CD4-positive, alpha-beta T cell treated with Interferon gamma for 1 hour (primary cell): ENCODE measurements around the gene SLC4A9.

Source experiments
- DNase-seq: peaks from one replicate; pipeline ENCODE4 v3.0.0-alpha.2; 2020

Gene SLC4A9

GRCh38 chr5:140362875-140363630, 3.1 kb downstream of the SLC4A9 start:
- peak; percentile 74 for DNase-seq

- DNase-seq, result no peak
These were observed 3.9 kb downstream of the SLC4A9 start for GRCh38 chr5:140363631-140364471.

DNA sequence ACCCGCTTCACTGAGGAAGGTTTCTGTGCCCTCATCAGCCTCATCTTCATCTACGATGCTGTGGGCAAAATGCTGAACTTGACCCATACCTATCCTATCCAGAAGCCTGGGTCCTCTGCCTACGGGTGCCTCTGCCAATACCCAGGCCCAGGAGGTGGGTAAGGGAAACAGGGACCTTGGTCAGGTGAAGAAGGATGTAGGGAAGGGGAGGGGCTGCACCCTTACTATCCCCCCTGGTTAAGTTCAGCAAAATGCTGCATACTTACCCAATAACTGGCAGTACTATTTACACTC, 4.4 kb downstream of the SLC4A9 start:
- DNase-seq, result no peak

DNA sequence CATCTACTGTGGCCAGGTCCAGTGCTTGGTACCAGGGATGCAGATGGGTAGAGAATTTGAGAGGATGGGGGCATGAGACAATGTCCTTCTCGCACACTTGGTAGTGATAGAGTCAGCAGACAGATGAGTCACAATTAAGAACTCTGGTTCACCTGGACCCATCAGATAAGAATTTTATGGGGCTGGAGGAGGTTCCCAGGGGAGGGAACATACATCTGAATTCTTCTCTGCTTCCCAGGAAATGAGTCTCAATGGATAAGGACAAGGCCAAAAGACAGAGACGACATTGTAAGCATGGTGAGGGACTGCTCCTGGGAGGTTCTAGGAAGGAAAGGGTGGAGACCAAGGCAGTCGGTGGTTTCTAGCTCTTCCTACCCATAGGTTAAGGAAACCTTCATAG, 5.3 kb downstream of the SLC4A9 start:
- no peak for DNase-seq

- DNase-seq, result no peak
These were observed 5.9 kb downstream of the SLC4A9 start for GRCh38 chr5:140365941-140366340.

DNA sequence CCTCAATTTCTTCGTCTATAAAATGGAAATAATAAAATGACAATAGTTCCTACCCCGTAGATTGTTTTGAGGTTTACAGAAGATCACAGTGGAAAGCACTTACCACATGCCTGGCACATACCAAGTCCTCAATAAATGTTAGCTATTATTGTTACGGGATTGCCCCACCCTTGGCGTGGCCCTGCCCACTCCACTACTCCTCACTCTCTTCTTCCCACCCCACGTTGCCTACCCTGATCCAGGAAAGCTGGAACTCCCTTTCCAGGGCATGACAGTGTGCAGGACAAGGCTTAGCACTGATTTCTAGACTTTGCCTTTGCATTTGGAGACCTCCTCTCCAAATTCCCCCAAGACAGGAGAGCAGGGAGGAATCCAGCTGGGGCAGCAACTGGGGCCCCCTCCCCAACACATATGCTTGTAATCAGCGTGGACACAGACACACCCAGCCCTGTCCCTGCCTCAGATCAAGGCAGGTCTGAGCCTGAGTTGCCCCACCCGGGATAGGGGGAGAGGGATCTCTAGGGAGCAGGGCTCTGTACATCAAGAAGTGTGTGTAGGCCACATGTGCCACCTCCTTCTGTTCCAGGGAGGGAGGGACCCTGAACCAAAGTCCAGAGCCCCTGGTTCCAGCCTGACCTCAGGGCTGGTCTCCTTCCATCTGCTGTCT, 6.7 kb downstream of the SLC4A9 start:
- DNase-seq, result no peak

DNA sequence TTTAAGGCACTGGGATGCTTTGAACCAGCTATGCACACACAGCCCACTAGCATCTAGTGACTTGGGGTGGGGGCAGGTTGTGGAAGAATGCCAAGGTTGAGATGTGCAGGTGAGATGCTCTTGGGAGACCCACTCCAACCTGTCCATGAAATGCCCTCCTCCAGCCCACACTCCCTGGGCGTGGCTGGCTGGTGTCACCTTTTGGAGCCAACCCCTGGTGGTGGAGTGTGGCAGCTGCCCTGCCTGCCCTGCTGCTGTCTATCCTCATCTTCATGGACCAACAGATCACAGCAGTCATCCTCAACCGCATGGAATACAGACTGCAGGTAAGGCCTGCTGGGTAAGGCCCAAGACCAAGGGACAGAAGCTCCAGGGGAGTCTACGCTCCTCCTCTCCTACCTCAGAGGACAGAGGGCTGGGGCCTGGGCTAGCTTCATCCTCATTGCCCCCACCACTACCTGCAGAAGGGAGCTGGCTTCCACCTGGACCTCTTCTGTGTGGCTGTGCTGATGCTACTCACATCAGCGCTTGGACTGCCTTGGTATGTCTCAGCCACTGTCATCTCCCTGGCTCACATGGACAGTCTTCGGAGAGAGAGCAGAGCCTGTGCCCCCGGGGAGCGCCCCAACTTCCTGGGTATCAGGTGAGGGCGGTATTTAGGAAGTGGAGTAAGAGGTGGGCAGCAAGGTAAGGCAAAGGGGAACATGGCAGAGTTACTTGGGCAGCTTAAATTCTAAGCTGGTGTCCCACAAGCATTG, 7.4 kb downstream of the SLC4A9 start:
- DNase-seq, result no peak

DNA sequence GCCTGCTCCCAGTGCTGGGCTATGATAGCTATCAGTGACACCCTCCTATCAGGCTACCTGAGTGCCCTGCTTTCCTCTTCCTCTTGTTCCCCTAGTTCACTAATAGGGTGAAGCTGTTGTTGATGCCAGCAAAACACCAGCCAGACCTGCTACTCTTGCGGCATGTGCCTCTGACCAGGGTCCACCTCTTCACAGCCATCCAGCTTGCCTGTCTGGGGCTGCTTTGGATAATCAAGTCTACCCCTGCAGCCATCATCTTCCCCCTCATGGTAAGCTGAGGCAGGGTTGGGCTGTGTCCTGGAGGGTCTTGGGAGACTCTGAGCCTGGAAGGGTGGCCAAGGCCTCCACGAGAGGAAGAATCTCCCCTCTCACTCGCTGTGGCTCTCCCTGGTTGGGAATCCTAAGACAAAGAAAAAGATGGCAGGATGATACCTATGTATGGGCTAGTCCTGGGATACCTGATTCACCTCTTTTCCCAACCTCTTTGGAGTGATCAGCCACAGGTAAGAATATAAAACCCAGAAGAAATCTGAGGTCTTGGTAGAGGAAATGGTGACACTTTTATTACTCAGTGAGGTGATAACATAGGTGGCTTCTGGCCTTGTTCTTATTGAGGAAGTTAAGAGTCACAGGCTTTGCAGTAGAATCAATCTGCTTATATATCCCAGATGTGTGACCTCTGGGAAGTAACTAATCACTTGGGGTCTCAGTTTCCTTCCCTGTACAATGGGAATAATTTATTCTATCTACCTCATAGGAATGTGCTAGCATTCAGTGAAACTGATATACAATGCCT, 11.6 kb downstream of the SLC4A9 start:
- DNase-seq, result no peak

GRCh38 chr5:140372971-140373487, 13.0 kb downstream of the SLC4A9 start:
- DNase-seq, result peak; percentile 26

DNA sequence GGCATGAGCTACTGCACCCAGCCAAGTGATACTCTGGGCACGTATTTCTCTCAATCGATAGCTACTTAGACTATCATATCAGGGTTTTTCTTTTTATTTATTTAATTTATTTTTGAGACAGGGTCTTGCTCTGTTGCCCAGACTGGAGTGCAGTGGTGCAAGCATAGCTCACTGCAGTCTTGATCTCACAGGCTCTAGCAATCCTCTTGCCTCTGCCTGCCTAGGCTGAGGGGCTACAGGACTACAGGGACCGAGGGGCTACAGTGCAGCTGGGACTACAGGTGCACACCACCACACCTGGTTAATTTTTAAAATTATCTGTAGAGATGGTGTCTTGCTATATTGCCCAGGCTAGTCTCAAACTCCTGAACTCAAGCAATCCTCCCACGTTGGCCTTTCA, 21.4 kb downstream of the SLC4A9 start:
- DNase-seq, result no peak

DNA sequence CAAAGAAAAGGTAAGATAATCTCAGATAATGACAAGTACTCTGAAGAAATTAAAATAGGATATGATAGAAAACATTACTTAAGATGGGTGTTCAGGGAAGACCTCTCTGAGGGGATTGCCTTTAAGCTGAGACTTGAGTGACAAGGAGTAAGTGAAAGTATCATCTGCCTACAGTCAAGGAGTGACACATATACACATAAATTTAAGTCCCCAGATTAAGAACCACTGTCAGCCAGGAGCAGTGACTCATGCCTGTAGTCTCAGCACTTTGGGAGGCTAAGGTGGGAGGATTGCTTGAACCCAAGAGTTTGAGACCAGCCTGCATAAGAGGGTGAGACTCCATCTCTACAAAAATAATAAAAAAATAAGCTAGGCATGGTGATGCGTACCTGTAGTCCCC, 22.0 kb downstream of the SLC4A9 start:
- DNase-seq, result no peak

GRCh38 chr5:140382866-140383265, 22.9 kb downstream of the SLC4A9 start:
- DNase-seq, result no peak

- DNase-seq, result no peak
These were observed 23.3 kb downstream of the SLC4A9 start for GRCh38 chr5:140383300-140383699.

- no peak for DNase-seq
These were observed 28.1 kb downstream of the SLC4A9 start for GRCh38 chr5:140388052-140388451.

GRCh38 chr5:140391312-140391711, 31.3 kb downstream of the SLC4A9 start:
- no peak for DNase-seq

- no peak for DNase-seq
These were observed 31.7 kb downstream of the SLC4A9 start for GRCh38 chr5:140391732-140392131.

GRCh38 chr5:140393738-140394137, 33.7 kb downstream of the SLC4A9 start:
- DNase-seq, result no peak

- no peak for DNase-seq
These were observed 38.4 kb downstream of the SLC4A9 start for GRCh38 chr5:140398379-140398811.

DNA sequence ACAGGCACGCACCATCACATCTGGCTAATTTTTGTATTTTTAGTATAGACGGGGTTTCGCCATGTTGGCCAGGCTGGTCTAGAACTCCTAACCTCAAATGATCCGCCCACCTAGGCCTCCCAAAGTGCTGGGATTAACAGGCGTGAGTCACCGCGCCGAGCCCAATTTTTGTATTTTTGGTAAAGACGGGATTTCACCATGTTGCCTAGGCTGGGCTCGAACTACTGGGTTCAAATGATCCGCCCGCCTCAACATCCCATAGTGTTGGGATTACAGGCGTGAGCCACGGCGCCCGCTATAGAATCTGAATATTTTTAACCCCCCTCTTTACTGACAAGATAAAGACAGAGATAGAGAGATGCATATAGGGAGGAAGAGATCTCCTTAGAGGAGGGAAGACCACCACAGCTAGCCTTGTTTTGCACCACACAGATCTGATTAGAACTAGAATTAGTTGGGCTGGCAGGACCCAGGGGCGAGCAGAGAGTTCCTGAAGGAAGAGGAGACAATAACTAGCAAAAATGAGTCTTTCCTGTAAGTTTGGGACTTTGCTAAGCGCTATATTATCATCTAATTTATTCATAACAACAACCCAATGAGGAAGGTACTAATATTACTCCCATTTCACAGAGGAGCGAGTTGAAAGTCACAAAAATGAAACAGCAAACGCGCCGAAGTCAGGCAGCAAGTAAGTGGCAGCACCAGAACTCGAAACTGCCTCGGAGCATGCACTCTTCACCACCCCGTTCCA, 40.2 kb downstream of the SLC4A9 start:
- DNase-seq, result no peak

DNA sequence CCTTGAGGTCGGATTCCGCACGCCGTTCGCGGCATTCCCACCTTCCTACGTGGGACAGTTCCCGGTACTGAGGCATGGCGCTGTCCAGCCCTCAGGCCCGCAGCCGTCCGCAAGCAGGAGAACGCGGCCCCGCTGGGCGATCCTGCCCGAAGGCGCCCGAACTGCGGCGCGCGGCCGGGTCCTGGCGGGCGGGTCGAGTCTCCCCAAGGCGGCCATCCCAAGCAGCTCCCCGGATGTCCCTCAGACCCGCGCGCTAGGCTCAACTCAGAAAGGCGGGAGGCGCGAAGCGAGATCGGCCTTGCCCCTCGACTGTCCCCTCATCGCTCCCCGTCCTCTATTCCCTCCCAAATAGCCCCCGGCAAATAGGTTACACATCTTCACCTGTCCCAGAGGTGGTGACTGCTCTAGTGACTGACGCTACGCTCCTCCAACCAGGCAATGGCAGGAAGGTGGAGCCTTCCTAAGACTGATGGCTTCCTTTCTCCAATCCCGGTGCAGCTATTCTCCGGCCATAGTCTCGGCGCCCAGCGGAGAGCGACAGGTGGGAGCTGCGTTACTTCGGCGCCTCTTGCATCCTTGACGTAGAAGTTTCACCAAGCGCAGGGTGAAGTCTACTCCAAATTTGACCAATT, 40.9 kb downstream of the SLC4A9 start:
- peak; percentile 88 for DNase-seq
